Activated naive CD4-positive, alpha-beta T cell treated with anti-CD3 and anti-CD28 coated beads, Interleukin-2, amount 10 ng/mL, durations not matched to agents 7 days and 5 days (primary cell): ENCODE results near the gene NKX2-1.
"Not testable (repeated sequence)": the region's sequence is repeated elsewhere in the genome, so short reads cannot be mapped to it uniquely, and the experiment has no call there.

ENCODE experiments used
- CTCF ChIA-PET: fragments of 350-600 bp; sonication (Branson Sonifier 250); formaldehyde crosslinking; loops from one replicate; lab custom pipeline; 2021; ENCODE audit warnings: antibody characterized with exemption; lab: Charles Lee
- DNase-seq: peaks from one replicate; pipeline ENCODE4 v3.0.0-alpha.2; 2020
- H3K27ac Mint-ChIP-seq: one replicate; pipeline ENCODE4 v1.8.0; 2021; ENCODE audit warnings: mild to moderate bottlenecking, moderate library complexity, mixed read lengths
- H3K27me3 Mint-ChIP-seq: one replicate; pipeline ENCODE4 v1.8.0; 2021; ENCODE audit warnings: mild to moderate bottlenecking, mixed read lengths
- H3K36me3 Mint-ChIP-seq: one replicate; pipeline ENCODE4 v1.8.0; 2021; ENCODE audit warnings: mixed read lengths
- H3K4me1 Mint-ChIP-seq: one replicate; pipeline ENCODE4 v1.8.0; 2021; ENCODE audit warnings: mixed read lengths
- H3K4me3 Mint-ChIP-seq: one replicate; pipeline ENCODE4 v1.8.0; 2021; ENCODE audit warnings: mild to moderate bottlenecking, moderate library complexity, mixed read lengths
- H3K9me3 Mint-ChIP-seq: one replicate; pipeline ENCODE4 v1.8.0; 2021; ENCODE audit warnings: mixed read lengths

Gene NKX2-1

GRCh38 chr14:36505181-36505815 lies 14.7 kb downstream of the NKX2-1 start:
- H3K36me3 Mint-ChIP-seq: peaks cover 6% of the 10 kb centered on the region
- no peak overlapping the region for H3K27ac Mint-ChIP-seq
- CTCF ChIA-PET: interaction anchor here (1.2 kb wide), 1 partner anchor 149 kb away, joined by 4 read pairs; no protein-coding TSS in a partner anchor

DNA sequence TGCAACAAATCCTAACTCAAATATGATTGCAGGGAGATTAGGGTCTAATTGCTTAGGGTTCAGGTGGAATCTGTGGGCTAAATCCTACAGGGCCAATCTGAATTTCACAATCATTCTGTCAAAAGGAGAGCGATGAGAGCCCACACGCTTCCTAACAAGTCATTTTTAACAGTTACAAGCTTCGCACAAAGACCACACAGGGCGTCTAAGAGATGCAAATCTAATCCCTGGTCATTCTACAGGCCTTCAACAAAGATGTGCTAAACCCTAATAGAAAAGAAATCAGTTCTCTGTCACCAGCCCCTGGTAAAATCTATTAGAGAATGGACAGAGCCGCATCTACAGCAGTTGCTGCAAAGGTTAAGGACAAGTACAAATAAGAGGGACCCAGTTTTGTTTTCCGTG lies 15.3 kb downstream of the NKX2-1 start:
- peaks cover 3% of the 10 kb centered on the region for H3K9me3 Mint-ChIP-seq
- DNase-seq: no peak
- no peak overlapping the region for H3K4me3 Mint-ChIP-seq
- H3K27me3 Mint-ChIP-seq: peaks cover 80% of the 10 kb centered on the region
- CTCF ChIA-PET: no interaction called here
- H3K27ac Mint-ChIP-seq: no peak overlapping the region
- H3K36me3 Mint-ChIP-seq: peaks cover 6% of the 10 kb centered on the region
- H3K4me1 Mint-ChIP-seq: peaks cover 3% of the 10 kb centered on the region

More at GRCh38 chr14:36505181-36505815, 14.7 kb downstream of the NKX2-1 start:
- H3K27me3 Mint-ChIP-seq: peaks cover 82% of the 10 kb centered on the region
- no peak for DNase-seq
- H3K4me3 Mint-ChIP-seq: no peak overlapping the region
- peaks cover 3% of the 10 kb centered on the region for H3K4me1 Mint-ChIP-seq
- peaks cover 3% of the 10 kb centered on the region for H3K9me3 Mint-ChIP-seq

DNA sequence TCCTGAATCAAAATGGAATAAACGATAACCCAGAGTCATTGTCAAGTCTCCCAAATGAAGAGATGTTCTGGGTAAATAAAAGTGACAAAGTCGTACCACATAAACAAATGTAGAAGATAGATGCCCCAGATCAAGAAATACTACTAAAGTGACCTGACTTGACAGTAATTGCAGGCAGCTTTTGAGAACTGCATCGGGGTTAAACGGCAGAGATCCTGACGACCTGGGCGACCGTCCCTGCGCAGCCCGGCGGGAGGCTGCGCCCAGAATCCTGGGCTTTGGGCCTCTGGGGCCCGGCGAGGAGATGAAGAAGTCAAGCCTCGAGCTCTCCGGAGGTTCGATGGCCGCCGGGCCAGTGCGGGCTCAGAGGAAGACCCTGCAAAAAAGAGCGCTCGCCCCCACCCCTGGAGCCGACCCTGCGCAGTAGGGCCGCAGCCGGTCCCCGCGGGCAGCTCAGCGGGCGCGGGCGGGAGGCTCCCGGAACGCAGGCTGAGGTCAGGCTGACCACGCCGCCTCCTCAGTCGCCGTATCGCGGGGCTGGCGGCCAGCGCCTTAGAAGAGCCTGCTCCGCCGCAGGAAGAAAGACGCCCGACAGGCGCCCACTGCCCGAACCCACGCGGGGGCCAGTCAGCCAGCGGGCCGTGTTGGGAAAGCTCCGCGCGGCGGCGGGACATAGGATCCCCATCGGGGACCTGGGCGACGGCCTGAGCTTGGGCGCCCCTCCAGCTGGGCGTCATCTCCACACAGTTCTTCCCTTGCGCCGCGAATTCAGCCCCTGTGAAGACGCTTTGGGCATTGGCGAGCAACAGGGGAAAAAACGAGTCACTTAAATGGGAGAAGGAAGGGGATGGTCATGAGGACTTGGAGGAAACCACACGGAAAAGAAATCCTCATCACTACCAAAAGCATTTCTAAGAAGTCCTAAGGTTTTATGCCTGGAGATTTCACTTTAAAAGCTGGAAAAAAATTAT lies 16.0 kb downstream of the NKX2-1 start:
- DNase-seq: no peak
- peaks cover 3% of the 10 kb centered on the region for H3K4me1 Mint-ChIP-seq
- peaks cover 6% of the 10 kb centered on the region for H3K36me3 Mint-ChIP-seq
- peaks cover 73% of the 10 kb centered on the region for H3K27me3 Mint-ChIP-seq
- H3K27ac Mint-ChIP-seq: no peak overlapping the region
- H3K4me3 Mint-ChIP-seq: no peak overlapping the region
- H3K9me3 Mint-ChIP-seq: peaks cover 3% of the 10 kb centered on the region
- CTCF ChIA-PET: no interaction called here

- H3K4me3 Mint-ChIP-seq: no peak overlapping the region
- H3K9me3 Mint-ChIP-seq: peaks cover 3% of the 10 kb centered on the region
- H3K27ac Mint-ChIP-seq: no peak overlapping the region
- H3K4me1 Mint-ChIP-seq: peaks cover 3% of the 10 kb centered on the region
- CTCF ChIA-PET: no interaction called here
- peaks cover 6% of the 10 kb centered on the region for H3K36me3 Mint-ChIP-seq
- no peak for DNase-seq
- H3K27me3 Mint-ChIP-seq: peaks cover 61% of the 10 kb centered on the region
Measured at GRCh38 chr14:36502558-36503508, 17.2 kb downstream of the NKX2-1 start.

DNA sequence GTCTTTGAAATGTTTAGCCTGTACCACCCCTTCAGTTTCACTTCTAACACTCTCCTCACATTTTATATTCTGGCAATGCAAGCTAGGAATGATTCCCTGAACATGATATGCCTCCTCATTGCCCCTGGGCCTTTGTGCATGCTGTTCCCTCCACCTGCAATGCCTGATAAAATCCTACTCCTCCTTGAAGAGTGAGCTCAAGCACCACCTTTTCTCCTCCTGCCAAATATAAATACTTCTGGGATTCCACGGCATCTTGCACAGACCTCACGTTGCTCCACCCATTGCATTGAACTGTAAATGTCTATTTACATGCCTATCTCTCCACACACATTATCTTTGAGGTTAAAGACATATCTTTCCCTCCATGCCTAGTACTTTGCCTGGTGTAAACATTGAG lies 21.1 kb downstream of the NKX2-1 start:
- Mint-ChIP-seq H3K36me3 (peaks cover 3% of the 10 kb centered on the region), H3K27ac (no peak overlapping the region), H3K4me1 (no peaks in the 10 kb centered on the region), H3K4me3 (no peak overlapping the region), H3K27me3 (peaks cover 26% of the 10 kb centered on the region), H3K9me3 (no peaks in the 10 kb centered on the region)
- no peak for DNase-seq
- CTCF ChIA-PET: no interaction called here

DNA sequence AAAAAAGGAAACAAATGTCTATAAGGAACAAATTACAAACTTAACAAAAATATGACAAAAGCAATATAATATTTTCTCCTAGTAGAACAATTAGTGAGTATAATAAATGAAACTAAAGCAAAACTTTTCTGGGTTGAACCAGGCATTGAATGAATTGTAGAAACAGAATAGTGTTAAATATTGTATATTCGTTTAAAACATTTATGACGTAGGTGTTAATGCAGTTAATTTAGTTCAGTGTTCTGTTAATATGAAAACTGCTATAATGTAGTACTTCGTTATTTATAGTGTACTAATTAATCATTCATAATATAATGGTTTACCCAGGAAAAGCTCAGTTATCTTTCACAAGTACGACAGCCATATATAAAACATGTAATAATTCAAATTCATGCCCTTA lies 23.7 kb downstream of the NKX2-1 start:
- no peak overlapping the region for H3K27ac Mint-ChIP-seq
- CTCF ChIA-PET: no interaction called here
- no peak for DNase-seq
- peaks cover 9% of the 10 kb centered on the region for H3K27me3 Mint-ChIP-seq
- no peaks in the 10 kb centered on the region for H3K4me1 Mint-ChIP-seq
- H3K4me3 Mint-ChIP-seq: no peak overlapping the region
- no peaks in the 10 kb centered on the region for H3K36me3 Mint-ChIP-seq
- no peaks in the 10 kb centered on the region for H3K9me3 Mint-ChIP-seq

GRCh38 chr14:36495666-36496065 lies 24.4 kb downstream of the NKX2-1 start:
- no peak overlapping the region for H3K4me3 Mint-ChIP-seq
- no peak overlapping the region for H3K27ac Mint-ChIP-seq
- DNase-seq: no peak
- peaks cover 9% of the 10 kb centered on the region for H3K27me3 Mint-ChIP-seq
- no peaks in the 10 kb centered on the region for H3K36me3 Mint-ChIP-seq
- CTCF ChIA-PET: no interaction called here
- no peaks in the 10 kb centered on the region for H3K9me3 Mint-ChIP-seq
- H3K4me1 Mint-ChIP-seq: no peaks in the 10 kb centered on the region

- no peak for DNase-seq
- Mint-ChIP-seq H3K36me3 (no peaks in the 10 kb centered on the region), H3K4me3 (no peak overlapping the region), H3K4me1 (no peaks in the 10 kb centered on the region), H3K27me3 (peaks cover 10% of the 10 kb centered on the region), H3K27ac (no peak overlapping the region), H3K9me3 (no peaks in the 10 kb centered on the region)
- CTCF ChIA-PET: no interaction called here
Measured at GRCh38 chr14:36493761-36494160, 26.3 kb downstream of the NKX2-1 start.

DNA sequence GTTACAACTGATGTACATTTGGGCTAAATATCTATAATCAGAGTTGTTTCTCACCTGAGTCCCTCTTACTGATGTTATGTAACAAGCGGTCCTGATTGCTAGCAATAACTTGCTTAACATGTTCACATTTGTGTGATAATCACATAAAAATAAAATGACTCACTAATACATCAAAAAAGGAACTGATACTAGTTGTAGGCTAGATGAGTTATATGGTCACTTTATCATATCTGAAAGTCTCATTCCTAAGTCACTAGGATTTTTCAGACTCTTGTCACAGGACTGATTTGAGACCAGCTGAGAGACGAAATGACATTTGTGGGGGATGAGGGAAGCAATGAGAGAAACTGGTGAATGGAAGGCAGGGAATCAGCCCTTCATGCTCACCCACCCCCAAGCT lies 34.3 kb downstream of the NKX2-1 start:
- no peak overlapping the region for H3K4me3 Mint-ChIP-seq

GRCh38 chr14:36479344-36479743 lies 40.7 kb downstream of the NKX2-1 start:
- H3K4me1 Mint-ChIP-seq: no peaks in the 10 kb centered on the region
- H3K4me3 Mint-ChIP-seq: no peak overlapping the region
- CTCF ChIA-PET: no interaction called here
- H3K9me3 Mint-ChIP-seq: no peaks in the 10 kb centered on the region
- no peak for DNase-seq
- no peaks in the 10 kb centered on the region for H3K27me3 Mint-ChIP-seq
- H3K36me3 Mint-ChIP-seq: no peaks in the 10 kb centered on the region
- H3K27ac Mint-ChIP-seq: no peak overlapping the region

More for the DNA sequence above, 34.3 kb downstream of the NKX2-1 start:
- Mint-ChIP-seq H3K36me3 (no peaks in the 10 kb centered on the region), H3K9me3 (no peaks in the 10 kb centered on the region), H3K27me3 (peaks cover 11% of the 10 kb centered on the region), H3K27ac (no peak overlapping the region), H3K4me1 (no peaks in the 10 kb centered on the region)
- CTCF ChIA-PET: no interaction called here
- no peak for DNase-seq

DNA sequence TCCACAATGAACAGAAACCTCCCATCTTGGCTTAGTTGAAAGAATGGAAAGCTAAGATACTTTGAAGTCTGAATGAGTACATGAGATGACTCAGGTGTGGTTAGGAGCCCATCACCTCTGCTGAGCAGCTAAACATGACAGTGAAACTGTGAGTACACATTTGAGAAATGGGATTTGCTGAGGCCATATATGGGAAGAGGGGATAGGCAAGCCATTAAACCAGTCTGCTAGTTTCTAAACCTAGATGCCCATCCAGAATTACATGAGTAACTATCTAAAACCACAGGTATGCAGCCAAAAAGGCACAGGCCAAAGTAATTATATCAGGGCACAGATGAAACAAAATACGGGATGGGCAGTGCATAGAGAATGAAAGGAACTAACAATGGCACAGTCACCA lies 41.2 kb downstream of the NKX2-1 start:
- Mint-ChIP-seq H3K4me3 (no peak overlapping the region), H3K9me3 (no peaks in the 10 kb centered on the region), H3K27ac (no peak overlapping the region), H3K4me1 (no peaks in the 10 kb centered on the region), H3K36me3 (no peaks in the 10 kb centered on the region), H3K27me3 (no peaks in the 10 kb centered on the region)
- CTCF ChIA-PET: no interaction called here
- DNase-seq: no peak

GRCh38 chr14:36477266-36477665 lies 42.8 kb downstream of the NKX2-1 start:
- Mint-ChIP-seq H3K27ac (no peak overlapping the region), H3K9me3 (no peaks in the 10 kb centered on the region), H3K27me3 (no peaks in the 10 kb centered on the region), H3K36me3 (no peaks in the 10 kb centered on the region), H3K4me3 (no peak overlapping the region), H3K4me1 (no peaks in the 10 kb centered on the region)
- DNase-seq: no peak
- CTCF ChIA-PET: no interaction called here

DNA sequence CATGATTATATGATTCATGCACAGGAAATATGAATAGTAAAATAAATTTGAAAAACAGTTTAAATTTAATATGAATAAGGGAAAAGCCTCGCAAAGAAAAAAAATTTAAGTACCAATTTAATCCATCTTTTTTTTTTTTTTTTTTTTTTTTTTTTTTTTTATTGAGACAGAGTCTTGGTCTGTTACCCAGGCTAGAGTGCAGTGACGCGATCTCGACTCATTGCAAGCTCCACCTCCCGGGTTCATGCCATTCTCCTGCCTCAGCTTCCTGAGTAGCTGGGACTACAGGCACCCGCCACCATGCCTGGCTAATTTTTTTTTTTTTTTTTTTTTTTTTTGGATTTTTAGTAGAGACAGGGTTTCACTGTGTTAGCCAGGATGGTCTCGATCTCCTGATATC lies 44.0 kb downstream of the NKX2-1 start:
- H3K4me1 Mint-ChIP-seq, H3K27me3 Mint-ChIP-seq, H3K4me3 Mint-ChIP-seq, H3K27ac Mint-ChIP-seq, H3K9me3 Mint-ChIP-seq, DNase-seq, H3K36me3 Mint-ChIP-seq, CTCF ChIA-PET: not testable (repeated sequence)

DNA sequence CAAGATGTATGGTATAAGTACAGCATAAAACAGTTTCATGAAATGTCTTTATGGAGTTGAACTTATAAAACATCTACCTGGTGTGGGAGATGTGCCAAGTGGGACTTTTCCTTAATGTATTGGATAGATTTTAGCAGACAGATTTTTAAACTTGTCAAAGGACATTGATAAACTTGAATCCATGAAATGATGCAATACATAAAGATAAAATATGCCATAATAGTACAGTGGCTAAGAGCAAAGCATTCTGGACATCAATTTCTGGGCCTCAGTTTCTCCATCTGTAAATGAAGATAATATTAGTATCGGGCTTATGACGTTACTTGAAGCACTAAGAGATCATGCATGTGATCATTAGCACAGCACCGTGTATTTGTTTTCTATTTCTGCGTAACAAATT lies 45.4 kb downstream of the NKX2-1 start:
- no peak for DNase-seq
- no peaks in the 10 kb centered on the region for H3K4me1 Mint-ChIP-seq
- CTCF ChIA-PET: no interaction called here
- H3K27ac Mint-ChIP-seq: no peak overlapping the region
- no peaks in the 10 kb centered on the region for H3K27me3 Mint-ChIP-seq
- no peak overlapping the region for H3K4me3 Mint-ChIP-seq
- no peaks in the 10 kb centered on the region for H3K36me3 Mint-ChIP-seq
- no peaks in the 10 kb centered on the region for H3K9me3 Mint-ChIP-seq
